Fibroblast of peridontal ligament (primary cell): ENCODE measurements around the gene NECTIN4.
A peak's percentile ranks its signal among the peaks of the same experiment; 100 is the strongest.

Source experiments
- DNase-seq: peaks from one replicate; pipeline ENCODE4 v3.0.0-alpha.2; 2010; ENCODE audit errors: extremely low read depth

Gene NECTIN4

GRCh38 chr1:161111527-161111926 is 22.2 kb upstream of the NECTIN4 start:
- no peak for DNase-seq

- no peak for DNase-seq
Measured at GRCh38 chr1:161111117-161111516, 21.8 kb upstream of the NECTIN4 start.

- no peak for DNase-seq
Measured at GRCh38 chr1:161106431-161106830, 17.1 kb upstream of the NECTIN4 start.

GRCh38 chr1:161100556-161100955 is 11.2 kb upstream of the NECTIN4 start:
- no peak for DNase-seq

- DNase-seq, result no peak
Measured at GRCh38 chr1:161099090-161099802, 9.9 kb upstream of the NECTIN4 start.

- peak; percentile 60 for DNase-seq
Measured at GRCh38 chr1:161098210-161099068, 9.1 kb upstream of the NECTIN4 start, which contains the start of gene KLHDC9. Gene KLHDC9, plus strand, starts transcription at chr1:161098361. Its CDS starts 175 bp downstream, at chr1:161098536.

- DNase-seq, result peak; percentile 82
Measured at GRCh38 chr1:161096530-161096929, 7.2 kb upstream of the NECTIN4 start.

- no peak for DNase-seq
Measured at GRCh38 chr1:161096015-161096414, 6.7 kb upstream of the NECTIN4 start.

- no peak for DNase-seq
Measured at GRCh38 chr1:161095230-161095629, 5.9 kb upstream of the NECTIN4 start.

- no peak for DNase-seq
Measured at GRCh38 chr1:161094481-161094880, 5.1 kb upstream of the NECTIN4 start.

GRCh38 chr1:161092621-161093028 is 3.3 kb upstream of the NECTIN4 start:
- no peak for DNase-seq

- no peak for DNase-seq
Measured at GRCh38 chr1:161091796-161092507, 2.6 kb upstream of the NECTIN4 start.

- no peak for DNase-seq
Measured at GRCh38 chr1:161091093-161091492, 1.7 kb upstream of the NECTIN4 start.

GRCh38 chr1:161090617-161091016 is 1.3 kb upstream of the NECTIN4 start:
- DNase-seq, result no peak

- no peak for DNase-seq
Measured at GRCh38 chr1:161089938-161090337, 580 bp upstream of the NECTIN4 start.

GRCh38 chr1:161088587-161089110 is 709 bp downstream of the NECTIN4 start:
- DNase-seq, result peak; percentile 30

- no peak for DNase-seq
Measured at GRCh38 chr1:161086457-161086856, 2.9 kb downstream of the NECTIN4 start.

GRCh38 chr1:161085165-161085564 is 4.2 kb downstream of the NECTIN4 start:
- no peak for DNase-seq

GRCh38 chr1:161084597-161084988 is 4.8 kb downstream of the NECTIN4 start:
- DNase-seq, result no peak

- peak; percentile 11 for DNase-seq
Measured at GRCh38 chr1:161083748-161084596, 5.4 kb downstream of the NECTIN4 start.
